Spinal cord (tissue), 10 donors: ENCODE measurements around the gene SAA1. TPM values are rescaled to one million over a fixed set of nuclear protein-coding genes. Genes with fewer than 3 reads are reported as not detected.

ENCODE experiments used
- DNase-seq, 6 donors: peaks; one replicate each; pipeline versions ENCODE4 v3.0.0 to v3.0.0-alpha.2; 2013 to 2015; ENCODE audit warnings: low spot score in 6 of 6, low read depth in 4 of 6
- H3K27ac ChIP-seq: one replicate; pipeline ENCODE4 v1.5.1; 2013; ENCODE audit warnings: low read depth, low read length, control low read depth
- H3K27me3 ChIP-seq: one replicate; pipeline ENCODE4 v1.6.1; 2013; ENCODE audit warnings: low read length; ENCODE audit not compliant: control insufficient read depth, insufficient read depth
- H3K36me3 ChIP-seq: one replicate; pipeline ENCODE4 v1.6.1; 2013; ENCODE audit warnings: low read length; ENCODE audit not compliant: control insufficient read depth, insufficient read depth
- H3K4me1 ChIP-seq: one replicate; pipeline ENCODE4 v1.6.1; 2013; ENCODE audit warnings: low read length; ENCODE audit not compliant: control insufficient read depth, insufficient read depth
- H3K4me3 ChIP-seq: one replicate; pipeline ENCODE4 v1.5.1; 2013; ENCODE audit warnings: low read depth, low read length, control low read depth
- H3K9me3 ChIP-seq: one replicate; pipeline ENCODE4 v1.6.1; 2013; ENCODE audit warnings: low read length; ENCODE audit not compliant: control insufficient read depth, insufficient read depth
- WGBS: methylation state at CpG from one replicate; pipeline ENCODE4 v1.1.5; 2013; ENCODE audit warnings: missing lambda C conversion rate; ENCODE audit not compliant: insufficient coverage; 5-methylcytosine and 5-hydroxymethylcytosine counted together
- long read RNA-seq, 4 donors: transcript quantifications; one replicate each; lab custom pipeline, GENCODE V29; 2026
- polyA plus RNA-seq, 2 donors: library from polyadenylated mRNA; unstranded; fragments of 120-200 nt; gene quantifications; one replicate each; pipeline ENCODE4 v1.2.1, GENCODE V29; 2013; ENCODE audit not compliant: insufficient read length in 2 of 2
- total RNA-seq, 2 donors: library from RNA; depleted of rRNA in 1 of 2; stranded (reverse); fragments of 120-200 nt in 1 of 2; fragments of >200 nt in 1 of 2; gene quantifications; one replicate each; pipeline versions ENCODE4 v1.2.3 to v1.2.4, GENCODE V29; 2013 to 2014
- donor health status: healthy.

The SAA1 gene
- total RNA-seq = not detected
- not detected for polyA plus RNA-seq
- long read RNA-seq, donor 1 = 0 reads
- long read RNA-seq, donor 2 = 0 reads
- long read RNA-seq, donor 3 = 0 reads
- long read RNA-seq, donor 4 = 0 reads

GRCh38 chr11:18265949-18266348 is at the start of gene SAA1:
SAA1 (plus strand) TSS chr11:18266264; CDS start chr11:18266888, 624 bp downstream.
- Histone ChIP-seq H3K4me1 (no peaks in the 10 kb centered on the region), H3K27me3 (no peaks in the 10 kb centered on the region), H3K9me3 (no peaks in the 10 kb centered on the region), H3K27ac (no peak within 1 kb of the TSS), H3K4me3 (no peak within 1 kb of the TSS), H3K36me3 (no peaks in the 10 kb centered on the region)
- DNase-seq = no peak
- 72% methylated on average over 5 of the region's 8 CpGs for WGBS

- no peak overlapping the region for H3K4me3 ChIP-seq
- 73% methylated on average over 5 of the region's 5 CpGs for WGBS
- no peaks in the 10 kb centered on the region for H3K9me3 ChIP-seq
- H3K36me3 ChIP-seq = no peaks in the 10 kb centered on the region
- H3K27me3 ChIP-seq = no peaks in the 10 kb centered on the region
- H3K27ac ChIP-seq = no peak overlapping the region
- no peak for DNase-seq
- H3K4me1 ChIP-seq = no peaks in the 10 kb centered on the region
Measured at GRCh38 chr11:18221274-18221876, 44.7 kb upstream of the SAA1 start.

- no peaks in the 10 kb centered on the region for H3K9me3 ChIP-seq
- H3K4me1 ChIP-seq = no peaks in the 10 kb centered on the region
- WGBS = 100% methylated on average over 1 of the region's 3 CpGs
- no peaks in the 10 kb centered on the region for H3K27me3 ChIP-seq
- no peak for DNase-seq
- no peaks in the 10 kb centered on the region for H3K36me3 ChIP-seq
- no peak overlapping the region for H3K27ac ChIP-seq
- no peak overlapping the region for H3K4me3 ChIP-seq
Measured at GRCh38 chr11:18222814-18223421, 43.1 kb upstream of the SAA1 start.

- Histone ChIP-seq H3K4me1 (no peaks in the 10 kb centered on the region), H3K9me3 (no peaks in the 10 kb centered on the region), H3K36me3 (no peaks in the 10 kb centered on the region), H3K4me3 (no peak overlapping the region), H3K27ac (no peak overlapping the region), H3K27me3 (no peaks in the 10 kb centered on the region)
- DNase-seq = no peak
- WGBS = no CpG with 5 or more reads among the region's 3 CpGs
Measured at GRCh38 chr11:18223591-18224387, 42.3 kb upstream of the SAA1 start.

- H3K36me3 ChIP-seq = no peaks in the 10 kb centered on the region
- 70% methylated on average over 2 of the region's 2 CpGs for WGBS
Measured at GRCh38 chr11:18225913-18226312, 40.2 kb upstream of the SAA1 start.

GRCh38 chr11:18229501-18229900 is 36.6 kb upstream of the SAA1 start:
- no peaks in the 10 kb centered on the region for H3K27me3 ChIP-seq
- no peaks in the 10 kb centered on the region for H3K36me3 ChIP-seq
- no CpG with 5 or more reads among the region's 3 CpGs for WGBS
- H3K4me3 ChIP-seq = no peak overlapping the region
- no peak for DNase-seq
- H3K27ac ChIP-seq = no peak overlapping the region
- no peaks in the 10 kb centered on the region for H3K4me1 ChIP-seq
- peaks cover 2% of the 10 kb centered on the region for H3K9me3 ChIP-seq

More at GRCh38 chr11:18225913-18226312, 40.2 kb upstream of the SAA1 start:
- H3K27ac ChIP-seq = no peak overlapping the region
- H3K9me3 ChIP-seq = no peaks in the 10 kb centered on the region
- no peaks in the 10 kb centered on the region for H3K4me1 ChIP-seq
- no peaks in the 10 kb centered on the region for H3K27me3 ChIP-seq
- DNase-seq = no peak
- no peak overlapping the region for H3K4me3 ChIP-seq

- Histone ChIP-seq H3K4me1 (no peaks in the 10 kb centered on the region), H3K27me3 (no peaks in the 10 kb centered on the region), H3K36me3 (no peaks in the 10 kb centered on the region), H3K4me3 (no peak overlapping the region), H3K27ac (no peak overlapping the region), H3K9me3 (peaks cover 2% of the 10 kb centered on the region)
- 86% methylated on average over 2 of the region's 2 CpGs for WGBS
- no peak for DNase-seq
Measured at GRCh38 chr11:18230859-18231258, 35.2 kb upstream of the SAA1 start.

GRCh38 chr11:18233912-18234311 is 32.2 kb upstream of the SAA1 start:
- no peaks in the 10 kb centered on the region for H3K4me1 ChIP-seq
- no peaks in the 10 kb centered on the region for H3K27me3 ChIP-seq
- no peak for DNase-seq
- no peaks in the 10 kb centered on the region for H3K36me3 ChIP-seq
- H3K27ac ChIP-seq = no peak overlapping the region
- no peak overlapping the region for H3K4me3 ChIP-seq
- peaks cover 2% of the 10 kb centered on the region for H3K9me3 ChIP-seq
- no CpG with 5 or more reads among the region's 4 CpGs for WGBS

GRCh38 chr11:18235394-18236334 is 30.4 kb upstream of the SAA1 start:
- peak in 1 of 6 donors; percentile 1 for DNase-seq
- Histone ChIP-seq H3K27ac (no peak overlapping the region), H3K36me3 (no peaks in the 10 kb centered on the region), H3K4me3 (no peak overlapping the region), H3K4me1 (no peaks in the 10 kb centered on the region), H3K9me3 (peaks cover 2% of the 10 kb centered on the region), H3K27me3 (no peaks in the 10 kb centered on the region)
- no CpG with 5 or more reads among the region's 8 CpGs for WGBS
